H9 (cell line): Measurements from ENCODE around the gene CHSY1. TPM values are rescaled to one million over a fixed set of nuclear protein-coding genes. Genes with fewer than 3 reads are reported as not detected.

Experiments used
- DNase-seq: peaks from one replicate; pipeline ENCODE4 v3.0.0-alpha.2; 2017
- H2AFZ ChIP-seq: one replicate; pipeline ENCODE4 v1.6.1; 2013; ENCODE audit warnings: mild to moderate bottlenecking, low read length, control low read depth, moderate library complexity
- H2AK5ac ChIP-seq: 2 replicates; pipeline ENCODE4 v1.6.1; 2013; ENCODE audit warnings: low read length, control low read depth, mixed read lengths; ENCODE audit not compliant: insufficient read length
- H2BK120ac ChIP-seq: one replicate; pipeline ENCODE4 v1.6.1; 2013; ENCODE audit warnings: low read depth, mild to moderate bottlenecking, low read length, control low read depth, inconsistent platforms; ENCODE audit not compliant: poor library complexity, severe bottlenecking
- H2BK12ac ChIP-seq: 2 replicates; pipeline ENCODE4 v1.6.1; 2013; ENCODE audit warnings: low read length, control low read depth, mixed read lengths, low read depth; ENCODE audit not compliant: insufficient read length
- H2BK15ac ChIP-seq: 2 replicates; pipeline ENCODE4 v1.6.1; 2013; ENCODE audit warnings: low read depth, low read length, control low read depth
- H2BK20ac ChIP-seq: one replicate; pipeline ENCODE4 v1.6.1; 2013; ENCODE audit warnings: low read depth, mild to moderate bottlenecking, low read length, control low read depth, inconsistent platforms; ENCODE audit not compliant: poor library complexity, severe bottlenecking
- H2BK5ac ChIP-seq: 2 replicates; pipeline ENCODE4 v1.6.1; 2013; ENCODE audit warnings: low read length, control low read depth, mixed read lengths; ENCODE audit not compliant: insufficient read length
- H3K14ac ChIP-seq: 2 replicates; pipeline ENCODE4 v1.6.1; 2013; ENCODE audit warnings: low read length, control low read depth; ENCODE audit not compliant: insufficient read depth
- H3K18ac ChIP-seq: 2 replicates; pipeline ENCODE4 v1.6.1; 2013; ENCODE audit warnings: low read depth, mild to moderate bottlenecking, mixed read lengths, low read length, control low read depth; ENCODE audit not compliant: insufficient read length
- H3K23ac ChIP-seq: 2 replicates; pipeline ENCODE4 v1.6.1; 2013; ENCODE audit warnings: low read length, control low read depth, mixed read lengths, low read depth; ENCODE audit not compliant: insufficient read length
- H3K23me2 ChIP-seq: 2 replicates; pipeline ENCODE4 v1.6.1; 2013; ENCODE audit warnings: low read depth, mild to moderate bottlenecking, mixed read lengths, low read length, control low read depth; ENCODE audit not compliant: insufficient read length, poor library complexity, severe bottlenecking
- H3K27ac ChIP-seq: 2 replicates; pipeline ENCODE4 v1.5.1; 2013; ENCODE audit warnings: low read length, control low read depth, mixed read lengths, low read depth; ENCODE audit not compliant: insufficient read length
- H3K27me3 ChIP-seq: 2 replicates; pipeline ENCODE4 v1.6.1; 2013; ENCODE audit warnings: low read length, control low read depth, inconsistent platforms; ENCODE audit not compliant: insufficient read depth
- H3K4ac ChIP-seq: 2 replicates; pipeline ENCODE4 v1.6.1; 2013; ENCODE audit warnings: low read depth, mild to moderate bottlenecking, control low read depth, inconsistent platforms, low read length, moderate library complexity
- H3K4me1 ChIP-seq: 2 replicates; pipeline ENCODE4 v1.6.1; 2013; ENCODE audit warnings: low read length, control low read depth, inconsistent platforms; ENCODE audit not compliant: insufficient read depth
- H3K4me2 ChIP-seq: 2 replicates; pipeline ENCODE4 v1.6.1; 2013; ENCODE audit warnings: low read length, control low read depth, mixed read lengths; ENCODE audit not compliant: insufficient read length, insufficient read depth
- H3K56ac ChIP-seq: 2 replicates; pipeline ENCODE4 v1.6.1; 2013; ENCODE audit warnings: low read depth, mild to moderate bottlenecking, mixed read lengths, low read length, control low read depth; ENCODE audit not compliant: insufficient read length
- H3K79me1 ChIP-seq: 2 replicates; pipeline ENCODE4 v1.6.1; 2013; ENCODE audit warnings: low read depth, mild to moderate bottlenecking, moderate library complexity, low read length, control low read depth, inconsistent platforms; ENCODE audit not compliant: insufficient read depth, poor library complexity, severe bottlenecking
- H3K79me2 ChIP-seq: 2 replicates; pipeline ENCODE4 v1.6.1; 2013; ENCODE audit warnings: low read length, control low read depth, inconsistent platforms; ENCODE audit not compliant: insufficient read depth
- H3K9ac ChIP-seq: 2 replicates; pipeline ENCODE4 v1.6.1; 2013; ENCODE audit warnings: low read length, control low read depth, mixed read lengths; ENCODE audit not compliant: insufficient read length; ENCODE audit errors: extremely low read depth
- H3K9me3 ChIP-seq: one replicate; pipeline ENCODE4 v1.6.1; 2013; ENCODE audit warnings: low read depth, low read length, inconsistent platforms; ENCODE audit not compliant: control insufficient read depth
- H3T11ph ChIP-seq: one replicate; pipeline ENCODE4 v1.6.1; 2013; ENCODE audit warnings: mild to moderate bottlenecking, low read length, control low read depth, inconsistent platforms
- H4K20me1 ChIP-seq: one replicate; pipeline ENCODE4 v1.6.1; 2013; ENCODE audit not compliant: control insufficient read depth, insufficient read length, insufficient read depth
- H4K5ac ChIP-seq: 2 replicates; pipeline ENCODE4 v1.6.1; 2013; ENCODE audit warnings: low read depth, mild to moderate bottlenecking, mixed read lengths, low read length, control low read depth; ENCODE audit not compliant: insufficient read length
- H4K8ac ChIP-seq: replicated peaks from 2 replicates; pipeline ENCODE4 v1.6.1; 2013; ENCODE audit warnings: low read length, control low read depth, mixed read lengths, low read depth; ENCODE audit not compliant: insufficient read length
- H4K91ac ChIP-seq: 2 replicates; pipeline ENCODE4 v1.6.1; 2013; ENCODE audit warnings: low read depth, mild to moderate bottlenecking, moderate library complexity, mixed read lengths, low read length, control low read depth; ENCODE audit not compliant: insufficient read length
- H3K27ac Mint-ChIP-seq, 3 experiments: 2 replicates in 2 of 3; 3 replicates in 1 of 3; pipeline ENCODE4 v1.8.0; 2020 to 2021; ENCODE audit warnings: mixed read lengths in 3 of 3, mild to moderate bottlenecking in 1 of 3, moderate library complexity in 1 of 3
- H3K27me3 Mint-ChIP-seq: 2 replicates; pipeline ENCODE4 v1.8.0; 2021; ENCODE audit warnings: low read depth, mild to moderate bottlenecking, moderate library complexity, mixed read lengths
- H3K36me3 Mint-ChIP-seq, 3 experiments: 2 replicates in 2 of 3; 3 replicates in 1 of 3; pipeline ENCODE4 v1.8.0; 2020 to 2021; ENCODE audit warnings: low read depth in 3 of 3, mixed read lengths in 3 of 3; ENCODE audit not compliant: insufficient read depth in 1 of 3
- H3K4me1 Mint-ChIP-seq, 2 experiments: 2 replicates each; pipeline ENCODE4 v1.8.0; 2020; ENCODE audit warnings: mixed read lengths in 2 of 2
- H3K4me3 Mint-ChIP-seq, 2 experiments: 2 replicates in 1 of 2; 3 replicates in 1 of 2; pipeline ENCODE4 v1.8.0; 2020 to 2021; ENCODE audit warnings: mild to moderate bottlenecking in 2 of 2, mixed read lengths in 2 of 2, moderate library complexity in 1 of 2
- H3K9me3 Mint-ChIP-seq, 2 experiments: 2 replicates in 1 of 2; 3 replicates in 1 of 2; pipeline ENCODE4 v1.8.0; 2020; ENCODE audit warnings: mild to moderate bottlenecking in 2 of 2, mixed read lengths in 2 of 2, moderate library complexity in 1 of 2
- CTCF ChIP-seq: fragments of 200-600 bp; sonication (generic); conservative IDR thresholded peaks from 3 replicates; pipeline ENCODE4 v1.8.0; 2021; ENCODE audit warnings: antibody characterized with exemption, mild to moderate bottlenecking
- WGBS: extraction: QIAGEN DNeasy Blood & Tissue Kit; methylation state at CpG from one replicate; pipeline ENCODE4 v1.1.7; 2013; ENCODE audit warnings: missing lambda C conversion rate, low lambda C conversion rate, mixed read lengths; ENCODE audit not compliant: insufficient read length; ENCODE audit errors: extremely low coverage; 5-methylcytosine and 5-hydroxymethylcytosine counted together
- total RNA-seq: library from RNA; stranded (reverse); gene quantifications from 2 replicates; pipeline ENCODE4 v1.2.1, GENCODE V29; 2021

CHSY1 gene
- total RNA-seq, 1 experiment from 2014 or later = 68.3 TPM

GRCh38 chr15:101246824-101247745 lies 4.8 kb downstream of the CHSY1 start:
- peaks cover 14% of the 10 kb centered on the region for H3K23me2 ChIP-seq
- Mint-ChIP-seq H3K4me1 (peaks cover 59 to 70% of the 10 kb centered on the region in 2 experiments), H3K36me3 (peaks cover 4 to 11% (median 9%) of the 10 kb centered on the region in 3 experiments; a peak in 6 of 7 replicates), H3K4me3 (no peak overlapping the region), H3K9me3 (no peaks in the 10 kb centered on the region), H3K27ac (peak overlapping the region; percentile 3 to 7 (median 4); a peak in 3 of 7 replicates), H3K27me3 (no peaks in the 10 kb centered on the region)
- no peak overlapping the region for H4K5ac ChIP-seq
- no peak for DNase-seq
- H2BK15ac ChIP-seq = no peak overlapping the region
- H2BK12ac ChIP-seq = no peak overlapping the region
- H3K4me2 ChIP-seq = no peak overlapping the region
- H3K56ac ChIP-seq = no peak overlapping the region
- H3K79me2 ChIP-seq = peaks cover 72% of the 10 kb centered on the region
- no peak overlapping the region for H4K8ac ChIP-seq
- no peak overlapping the region for H2AK5ac ChIP-seq
- no peak overlapping the region for H2AFZ ChIP-seq
- no peaks in the 10 kb centered on the region for H3K27me3 ChIP-seq
- WGBS = no CpG with 5 or more reads among the region's 10 CpGs
- H2BK5ac ChIP-seq = no peak overlapping the region
- no peak overlapping the region for H3T11ph ChIP-seq
- H3K4ac ChIP-seq = no peak overlapping the region
- no peaks in the 10 kb centered on the region for H3K9me3 ChIP-seq
- H3K79me1 ChIP-seq = peaks cover 3% of the 10 kb centered on the region
- no peak overlapping the region for H3K23ac ChIP-seq
- no peak overlapping the region for H3K27ac ChIP-seq
- no peak overlapping the region for H3K14ac ChIP-seq
- no peak overlapping the region for H2BK120ac ChIP-seq
- H3K18ac ChIP-seq = no peak overlapping the region
- H3K4me1 ChIP-seq = peaks cover 5% of the 10 kb centered on the region; the same call in 1 of the 2 replicates
- no peak overlapping the region for H4K91ac ChIP-seq
- no peak overlapping the region for H2BK20ac ChIP-seq
- H4K20me1 ChIP-seq = peaks cover 5% of the 10 kb centered on the region
- no peak for TF ChIP-seq CTCF
- no peak overlapping the region for H3K9ac ChIP-seq
